SJCRH30 (cell line): ENCODE measurements around the gene GRHL3. TPM values are rescaled to one million over a fixed set of nuclear protein-coding genes. Genes with fewer than 3 reads are reported as not detected.
"Not testable (repeated sequence)": the region's sequence is repeated elsewhere in the genome, so short reads cannot be mapped to it uniquely, and the experiment has no call there.

Source experiments
- DNase-seq, 2 experiments: peaks; one replicate each; pipeline ENCODE4 v3.0.0-alpha.2; 2015 to 2020
- H3K27ac ChIP-seq: fragments of 250-450 bp; sonication (Bioruptor Pico); 2 replicates; pipeline ENCODE4 v1.5.1; 2020; ENCODE audit warnings: mild to moderate bottlenecking, moderate library complexity
- H3K27me3 ChIP-seq: fragments of 250-450 bp; sonication (Bioruptor Pico); 2 replicates; pipeline ENCODE4 v1.5.1; 2020; ENCODE audit warnings: mild to moderate bottlenecking, moderate library complexity
- H3K36me3 ChIP-seq: fragments of 250-450 bp; sonication (Bioruptor Pico); 2 replicates; pipeline ENCODE4 v1.5.1; 2020; ENCODE audit warnings: mild to moderate bottlenecking, moderate library complexity
- H3K4me1 ChIP-seq: fragments of 250-450 bp; sonication (Bioruptor Pico); 2 replicates; pipeline ENCODE4 v1.5.1; 2020; ENCODE audit warnings: mild to moderate bottlenecking, moderate library complexity
- H3K4me3 ChIP-seq: fragments of 250-450 bp; sonication (Bioruptor Pico); 2 replicates; pipeline ENCODE4 v1.5.1; 2020; ENCODE audit warnings: mild to moderate bottlenecking, moderate library complexity
- H3K9me3 ChIP-seq: fragments of 250-450 bp; sonication (Bioruptor Pico); replicated peaks from 2 replicates; pipeline ENCODE4 v1.5.1; 2020; ENCODE audit warnings: mild to moderate bottlenecking, moderate library complexity
- total RNA-seq: library from RNA; depleted of rRNA; stranded (reverse); fragments of >200 nt; shearing (Covaris generic); gene quantifications from 2 replicates; pipeline ENCODE4 v1.2.3, GENCODE V29; 2014; rRNA removed

The GRHL3 gene
- not detected in 2 replicates for total RNA-seq

DNA sequence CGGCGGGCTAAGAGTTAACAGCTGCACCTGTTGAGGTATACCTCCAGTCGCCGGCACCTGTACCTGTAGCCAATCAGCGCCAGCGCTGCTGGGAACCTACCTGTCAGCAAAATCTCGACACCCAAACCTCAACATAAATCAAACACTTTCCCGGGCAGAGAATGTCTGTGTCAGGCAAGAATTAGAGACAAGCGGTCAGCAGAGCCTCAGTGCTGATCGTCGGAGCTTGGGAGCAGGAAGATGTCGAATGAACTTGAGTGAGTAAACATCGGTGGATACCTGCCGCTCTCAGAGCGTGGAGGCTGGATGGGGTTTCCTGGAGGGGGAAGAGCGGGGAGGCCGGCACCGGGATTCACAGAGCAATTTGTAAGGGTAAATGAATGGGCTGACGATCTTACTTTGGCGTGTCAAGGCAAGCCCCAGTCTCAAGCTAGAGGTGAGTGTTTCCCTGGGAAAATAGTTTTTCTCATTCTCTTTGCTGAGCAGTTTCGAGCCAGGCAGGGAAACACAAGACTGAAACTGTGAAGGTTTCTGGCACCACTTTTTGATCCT lies at the start of gene GRHL3:
Gene GRHL3 (plus strand): TSS at position 46 of the 552 bp plus-strand sequence. CDS start 195 bp downstream, at position 241.
- Histone ChIP-seq H3K36me3 (no peaks in the 10 kb centered on the region), H3K27ac (no peak within 1 kb of the TSS), H3K9me3 (no peaks in the 10 kb centered on the region), H3K4me3 (no peak within 1 kb of the TSS), H3K4me1 (0 out of 2 replicates have a peak, but pooled peaks cover 7% of the 10 kb centered on the region), H3K27me3 (peaks cover 36% of the 10 kb centered on the region)
- DNase-seq = no peak

DNA sequence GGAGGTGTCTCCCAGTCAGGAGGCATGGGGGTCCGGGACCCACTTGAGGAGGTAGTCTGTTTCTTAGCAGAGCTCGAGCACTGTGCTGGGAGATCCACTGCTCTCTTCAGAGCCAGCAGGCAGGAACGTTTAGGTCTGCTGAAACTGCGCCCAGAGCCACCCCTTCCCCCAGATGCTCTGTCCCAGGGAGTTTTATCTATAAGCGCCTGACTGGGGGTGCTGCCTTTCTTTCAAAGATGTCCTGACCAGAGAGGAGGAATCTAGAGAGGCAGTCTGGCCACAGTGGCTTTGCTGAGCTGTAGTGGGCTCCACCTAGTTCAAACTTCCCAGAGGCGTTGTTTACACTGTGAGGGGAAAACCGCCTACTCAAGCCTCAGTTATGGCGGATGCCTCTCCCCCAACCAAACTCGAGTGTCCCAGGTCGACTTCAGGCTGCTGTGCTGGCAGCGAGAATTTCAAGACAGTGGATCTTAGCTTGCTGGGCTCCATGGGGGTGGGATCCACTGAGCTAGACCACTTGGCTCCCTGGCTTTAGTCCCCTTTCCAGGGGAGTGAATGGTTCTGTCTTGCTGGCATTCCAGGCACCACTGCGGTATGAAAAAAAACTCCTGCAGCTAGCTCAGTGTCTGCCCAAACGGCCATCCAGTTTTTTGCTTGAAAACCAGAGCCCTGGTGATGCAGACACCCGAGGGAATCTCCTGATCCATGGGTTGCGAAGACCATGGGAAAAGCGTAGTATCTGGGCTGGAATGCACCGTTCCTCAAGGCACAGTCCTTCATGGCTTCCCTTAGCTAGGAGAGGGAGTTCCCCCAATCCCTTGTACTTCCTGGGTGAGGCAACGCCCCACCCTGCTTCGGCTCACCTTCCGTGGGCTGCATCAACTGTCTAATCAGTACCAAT lies 44.7 kb upstream of the GRHL3 start:
- DNase-seq, H3K27me3 ChIP-seq, H3K9me3 ChIP-seq, H3K4me1 ChIP-seq, H3K27ac ChIP-seq, H3K36me3 ChIP-seq, H3K4me3 ChIP-seq: not testable (repeated sequence)

DNA sequence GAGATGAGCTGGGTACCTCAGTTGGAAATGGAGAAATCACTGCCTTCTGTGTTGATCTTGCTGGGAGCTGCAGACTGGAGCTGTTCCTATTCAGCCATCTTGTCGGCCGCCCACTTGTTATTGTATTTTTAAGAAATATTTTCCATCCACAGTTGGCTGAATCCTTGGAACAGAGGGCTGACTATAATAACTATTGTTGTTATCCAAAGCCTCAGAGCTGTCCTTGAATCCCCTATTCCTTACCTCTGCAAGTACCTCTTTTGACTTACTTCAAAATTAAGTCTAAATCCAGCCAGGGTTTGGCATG lies 44.1 kb upstream of the GRHL3 start:
- Histone ChIP-seq H3K36me3 (no peaks in the 10 kb centered on the region), H3K27me3 (no peaks in the 10 kb centered on the region)
- DNase-seq = no peak

DNA sequence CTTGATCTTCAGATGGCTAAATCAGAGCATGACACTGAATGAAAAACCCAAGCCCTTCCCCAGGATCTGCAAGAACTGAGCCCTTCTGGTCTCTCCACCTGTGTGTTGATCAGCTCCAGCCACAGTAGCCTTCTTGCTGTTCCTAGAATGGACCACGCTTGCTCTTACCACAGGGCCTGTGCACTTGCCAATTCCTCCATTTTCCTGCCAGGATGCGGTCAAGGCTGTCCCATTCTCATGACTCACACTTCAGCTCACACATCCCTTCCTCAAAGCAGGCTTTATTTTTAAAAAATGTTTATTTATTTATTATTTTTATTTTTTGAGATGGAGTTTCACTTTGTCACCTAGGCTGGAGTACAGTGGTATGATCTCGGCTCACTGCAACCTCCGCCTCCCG lies 43.6 kb upstream of the GRHL3 start:
- Histone ChIP-seq H3K27ac (no peak overlapping the region), H3K27me3 (no peaks in the 10 kb centered on the region), H3K4me3 (no peak overlapping the region), H3K36me3 (no peaks in the 10 kb centered on the region), H3K4me1 (no peaks in the 10 kb centered on the region), H3K9me3 (no peaks in the 10 kb centered on the region)
- DNase-seq = no peak

More for the DNA sequence above, 44.1 kb upstream of the GRHL3 start:
- H3K4me1 ChIP-seq = no peaks in the 10 kb centered on the region
- H3K27ac ChIP-seq = no peak overlapping the region
- H3K4me3 ChIP-seq = no peak overlapping the region
- no peaks in the 10 kb centered on the region for H3K9me3 ChIP-seq

DNA sequence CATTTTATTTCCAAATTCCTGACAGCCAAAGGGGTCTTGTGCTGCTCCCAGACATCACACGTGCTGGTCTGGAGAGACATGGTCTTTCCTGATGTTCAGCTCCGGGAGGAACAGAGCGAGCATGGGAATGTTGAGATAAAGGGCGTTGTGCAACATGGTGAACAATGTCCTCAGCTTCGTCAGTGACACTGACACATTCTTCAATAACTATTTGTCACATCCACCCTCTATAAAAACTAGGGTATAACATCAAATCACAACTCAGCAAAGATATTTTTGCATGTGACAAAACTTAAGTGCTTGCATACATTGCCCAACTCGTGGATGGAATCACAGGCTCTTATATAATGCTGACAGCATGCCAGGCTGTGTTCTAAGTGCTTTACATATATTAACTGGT lies 42.4 kb upstream of the GRHL3 start:
- H3K27me3 ChIP-seq = no peaks in the 10 kb centered on the region
- no peak overlapping the region for H3K27ac ChIP-seq
- no peaks in the 10 kb centered on the region for H3K9me3 ChIP-seq
- no peak for DNase-seq
- H3K4me1 ChIP-seq = no peaks in the 10 kb centered on the region
- H3K36me3 ChIP-seq = no peaks in the 10 kb centered on the region
- H3K4me3 ChIP-seq = no peak overlapping the region

DNA sequence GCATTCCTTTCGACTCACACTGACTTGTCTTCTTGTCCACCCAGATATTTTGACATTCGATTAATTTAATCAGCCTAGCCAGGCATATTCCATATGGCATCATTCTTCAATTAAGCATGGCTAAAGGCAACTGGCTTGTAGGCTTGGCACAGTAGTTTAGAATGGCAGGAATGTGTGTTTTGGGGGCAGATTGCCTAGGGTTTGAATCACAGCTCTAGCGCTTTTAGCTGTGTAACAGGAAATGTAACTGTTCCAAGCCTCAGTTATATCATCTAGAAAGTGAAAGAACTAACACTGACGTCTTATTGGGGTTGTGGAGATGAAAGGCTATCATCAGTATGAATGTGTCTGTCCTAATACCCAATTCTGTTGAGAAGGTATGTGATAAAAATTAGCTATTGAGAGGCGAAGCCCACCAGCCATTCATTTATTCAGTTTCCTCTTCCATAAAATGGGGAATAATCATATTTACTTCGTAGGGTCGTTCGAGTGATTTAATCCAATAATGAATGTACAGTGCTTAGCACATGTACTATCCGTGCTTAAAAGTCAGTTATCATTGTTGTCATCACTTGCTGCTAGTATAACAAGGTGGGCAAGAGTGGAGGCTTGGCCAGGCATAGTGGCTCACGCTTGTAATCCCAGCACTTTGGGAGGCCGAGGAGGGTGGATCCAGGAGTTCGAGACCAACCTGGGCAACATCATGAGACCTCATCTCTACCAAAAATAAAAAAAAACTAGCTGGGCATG lies 41.6 kb upstream of the GRHL3 start:
- no peak overlapping the region for H3K27ac ChIP-seq
- no peak overlapping the region for H3K4me3 ChIP-seq
- no peaks in the 10 kb centered on the region for H3K9me3 ChIP-seq
- H3K4me1 ChIP-seq = no peaks in the 10 kb centered on the region
- no peak for DNase-seq
- H3K27me3 ChIP-seq = no peaks in the 10 kb centered on the region
- H3K36me3 ChIP-seq = no peaks in the 10 kb centered on the region

DNA sequence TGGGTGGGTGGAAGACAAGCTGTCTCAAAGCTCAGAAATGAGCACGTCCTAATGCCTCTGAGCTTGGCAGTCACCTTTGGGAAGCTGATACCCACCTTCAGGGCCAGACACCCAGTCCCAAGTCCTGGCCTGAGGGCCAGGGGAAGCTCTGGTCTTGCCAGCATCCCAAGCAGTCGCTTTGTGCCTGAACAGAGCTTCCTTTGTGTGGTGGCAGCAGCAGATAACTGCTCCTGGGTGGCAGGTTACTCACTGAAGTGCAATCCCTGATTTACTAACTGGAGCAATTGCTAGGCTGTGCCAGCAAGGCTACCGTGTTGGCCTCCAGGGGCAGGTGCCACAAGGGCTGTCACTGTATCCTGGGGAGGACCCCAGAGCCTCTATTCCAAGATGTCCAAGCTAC lies 40.4 kb upstream of the GRHL3 start:
- H3K36me3 ChIP-seq = no peaks in the 10 kb centered on the region
- no peak for DNase-seq
- no peaks in the 10 kb centered on the region for H3K9me3 ChIP-seq
- no peak overlapping the region for H3K27ac ChIP-seq
- no peaks in the 10 kb centered on the region for H3K27me3 ChIP-seq
- no peak overlapping the region for H3K4me3 ChIP-seq
- H3K4me1 ChIP-seq = no peaks in the 10 kb centered on the region

DNA sequence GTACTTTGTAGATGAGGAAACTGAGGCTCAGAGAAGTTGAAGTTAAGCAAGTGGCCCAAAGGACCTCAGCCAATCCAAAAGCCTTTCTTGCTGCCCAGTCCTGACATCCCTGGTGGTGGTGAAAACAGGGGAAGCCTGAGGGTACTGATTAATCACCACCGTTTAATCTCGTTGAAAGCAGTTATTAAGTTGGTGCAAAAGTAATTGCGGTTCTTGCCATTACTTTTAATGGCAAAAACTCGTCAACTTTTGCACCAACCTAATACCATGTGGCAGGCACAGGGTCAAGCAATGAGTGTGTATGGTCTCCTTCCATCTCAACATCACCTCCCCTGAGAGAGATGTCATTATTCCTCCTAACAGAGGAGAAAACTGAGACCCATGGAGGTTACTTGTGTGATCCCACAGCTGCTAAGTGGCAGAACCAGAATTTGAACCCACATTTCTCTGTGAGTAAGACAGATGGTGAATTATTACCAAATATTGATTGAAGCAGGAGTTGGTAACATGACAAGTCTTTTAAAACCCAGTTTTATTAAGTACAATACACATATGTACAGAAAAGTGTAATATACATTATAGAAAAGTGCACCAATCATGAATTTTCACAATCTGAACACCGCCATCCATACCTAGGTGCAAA lies 39.4 kb upstream of the GRHL3 start:
- no peak for DNase-seq
- Histone ChIP-seq H3K9me3 (no peaks in the 10 kb centered on the region), H3K36me3 (no peaks in the 10 kb centered on the region), H3K4me1 (no peaks in the 10 kb centered on the region), H3K27me3 (no peaks in the 10 kb centered on the region), H3K27ac (no peak overlapping the region), H3K4me3 (no peak overlapping the region)

DNA sequence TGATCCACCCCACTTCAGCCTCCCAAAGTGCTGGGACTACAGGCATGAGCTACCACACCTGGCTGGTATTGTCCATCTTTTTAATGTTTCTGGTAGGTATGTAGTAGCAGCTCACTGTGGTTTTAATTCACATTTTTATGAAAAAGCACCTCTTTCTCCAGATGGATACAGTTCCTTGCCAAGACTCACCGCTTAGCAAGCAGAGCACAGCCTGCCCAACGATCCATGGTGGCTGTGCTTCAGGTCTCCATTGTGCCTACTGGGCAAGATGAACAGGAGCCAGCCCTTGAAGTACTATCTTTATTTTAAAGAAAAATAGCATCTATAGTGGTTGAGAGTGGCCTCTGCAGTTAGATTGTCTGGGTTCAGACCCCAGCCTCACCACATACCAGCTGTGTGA lies 37.6 kb upstream of the GRHL3 start:
- DNase-seq = no peak
- Histone ChIP-seq H3K36me3 (no peaks in the 10 kb centered on the region), H3K4me3 (no peak overlapping the region), H3K27ac (no peak overlapping the region), H3K4me1 (no peaks in the 10 kb centered on the region), H3K27me3 (no peaks in the 10 kb centered on the region), H3K9me3 (no peaks in the 10 kb centered on the region)

DNA sequence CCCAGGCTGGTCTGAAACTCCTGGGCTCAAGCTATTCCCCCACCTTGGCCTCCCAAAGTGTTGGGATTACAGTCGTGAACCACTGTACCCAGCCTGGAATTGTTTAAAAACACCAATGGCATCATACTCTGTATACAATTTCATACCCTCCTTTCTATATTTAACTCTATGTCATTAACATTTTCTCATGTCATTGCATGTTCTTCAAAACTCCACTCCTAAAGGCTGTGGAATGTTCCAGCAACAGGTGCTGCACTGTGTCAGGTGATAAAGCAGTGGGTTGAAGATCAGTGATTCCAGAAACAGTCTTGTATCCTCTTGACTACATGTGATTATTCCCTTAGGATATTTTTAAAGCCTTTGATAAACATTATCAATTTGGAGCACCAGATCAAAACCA lies 36.7 kb upstream of the GRHL3 start:
- Histone ChIP-seq H3K27ac (no peak overlapping the region), H3K36me3 (no peaks in the 10 kb centered on the region), H3K4me1 (no peaks in the 10 kb centered on the region), H3K9me3 (no peaks in the 10 kb centered on the region), H3K27me3 (no peaks in the 10 kb centered on the region), H3K4me3 (no peak overlapping the region)
- no peak for DNase-seq

DNA sequence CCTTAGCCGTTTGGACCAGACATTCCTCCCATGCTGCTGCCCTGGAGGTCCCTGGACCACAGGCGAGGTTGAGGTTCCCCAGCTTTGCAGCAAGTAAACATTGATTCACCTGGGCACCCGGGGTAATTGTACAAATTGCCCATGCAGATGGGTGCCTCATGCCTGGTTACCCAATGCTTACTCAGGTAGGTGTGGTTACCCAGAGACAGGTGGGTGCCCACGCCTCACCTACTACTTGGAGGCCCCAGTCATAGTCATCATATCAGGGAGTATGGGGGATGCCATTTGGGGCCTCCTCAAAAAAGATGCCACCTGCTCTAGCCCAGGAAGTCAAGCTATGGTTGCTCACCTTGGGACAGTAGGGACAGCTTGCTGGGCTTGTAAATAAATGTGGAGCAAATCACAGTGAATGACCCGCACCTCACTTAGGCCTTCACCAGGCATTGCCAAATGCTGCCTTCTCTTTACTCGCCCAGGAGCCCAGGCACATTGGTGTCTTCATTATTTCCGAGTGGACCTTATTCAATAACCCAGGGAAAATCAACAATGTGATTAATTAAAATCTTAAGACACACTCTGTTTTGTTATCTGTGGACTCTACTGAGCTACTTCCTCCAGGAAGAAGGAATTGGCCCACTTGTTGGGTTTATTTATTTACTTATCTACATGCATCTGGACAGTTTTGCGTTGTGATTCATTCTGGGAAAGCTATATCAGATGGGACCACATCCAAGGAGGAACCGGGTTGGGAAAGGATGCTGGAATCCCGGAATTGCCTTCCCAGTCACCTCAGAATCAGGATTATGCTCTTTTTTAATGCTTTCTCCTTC lies 35.6 kb upstream of the GRHL3 start:
- no peaks in the 10 kb centered on the region for H3K9me3 ChIP-seq
- DNase-seq = no peak
- H3K36me3 ChIP-seq = no peaks in the 10 kb centered on the region
- no peaks in the 10 kb centered on the region for H3K4me1 ChIP-seq
- H3K4me3 ChIP-seq = no peak overlapping the region
- no peaks in the 10 kb centered on the region for H3K27me3 ChIP-seq
- H3K27ac ChIP-seq = no peak overlapping the region

DNA sequence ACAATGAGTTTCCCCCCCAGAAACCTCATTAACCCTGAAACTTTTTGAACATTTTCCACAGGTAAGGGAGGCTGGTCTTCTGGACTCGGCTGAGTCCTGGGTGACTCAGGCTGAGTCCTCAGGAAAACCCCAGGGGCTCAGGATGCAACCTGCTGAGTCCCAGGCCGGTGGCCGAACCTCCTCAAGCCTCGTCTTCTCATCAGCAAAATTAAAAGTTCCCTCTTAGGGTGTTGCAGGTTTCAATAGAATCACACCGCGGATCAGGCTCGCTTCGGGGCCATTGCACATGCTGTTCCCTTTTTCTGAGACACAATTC lies 35.0 kb upstream of the GRHL3 start:
- Histone ChIP-seq H3K27me3 (no peaks in the 10 kb centered on the region; the same call in 1 of the 2 replicates), H3K36me3 (no peaks in the 10 kb centered on the region), H3K9me3 (no peaks in the 10 kb centered on the region), H3K4me1 (no peaks in the 10 kb centered on the region), H3K27ac (no peak overlapping the region), H3K4me3 (no peak overlapping the region)
- no peak for DNase-seq

DNA sequence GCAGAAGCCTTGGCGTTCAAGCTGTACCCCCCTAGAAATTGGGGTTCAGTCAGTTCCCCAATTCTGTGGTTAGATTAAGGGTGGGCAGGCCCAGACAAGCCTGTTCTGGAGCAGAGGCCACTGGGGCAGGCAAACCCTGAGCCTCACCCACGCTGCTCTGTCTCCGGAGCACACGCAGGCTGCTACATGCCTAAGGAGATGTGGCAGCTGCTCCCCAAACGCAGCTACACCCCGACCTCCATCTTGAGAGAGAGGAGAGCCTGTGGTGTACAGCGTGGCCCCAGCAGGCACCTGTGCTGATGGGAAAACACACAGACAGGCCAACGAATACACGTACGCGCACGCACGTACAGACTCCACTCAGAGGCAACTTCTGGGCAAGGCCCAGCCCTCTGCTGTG lies 33.9 kb upstream of the GRHL3 start:
- H3K4me3 ChIP-seq = no peak overlapping the region
- no peaks in the 10 kb centered on the region for H3K9me3 ChIP-seq
- no peak for DNase-seq
- no peaks in the 10 kb centered on the region; the same call in 1 of the 2 replicates for H3K27me3 ChIP-seq
- no peaks in the 10 kb centered on the region for H3K36me3 ChIP-seq
- no peak overlapping the region for H3K27ac ChIP-seq
- peaks cover 4% of the 10 kb centered on the region; the same call in 1 of the 2 replicates for H3K4me1 ChIP-seq

DNA sequence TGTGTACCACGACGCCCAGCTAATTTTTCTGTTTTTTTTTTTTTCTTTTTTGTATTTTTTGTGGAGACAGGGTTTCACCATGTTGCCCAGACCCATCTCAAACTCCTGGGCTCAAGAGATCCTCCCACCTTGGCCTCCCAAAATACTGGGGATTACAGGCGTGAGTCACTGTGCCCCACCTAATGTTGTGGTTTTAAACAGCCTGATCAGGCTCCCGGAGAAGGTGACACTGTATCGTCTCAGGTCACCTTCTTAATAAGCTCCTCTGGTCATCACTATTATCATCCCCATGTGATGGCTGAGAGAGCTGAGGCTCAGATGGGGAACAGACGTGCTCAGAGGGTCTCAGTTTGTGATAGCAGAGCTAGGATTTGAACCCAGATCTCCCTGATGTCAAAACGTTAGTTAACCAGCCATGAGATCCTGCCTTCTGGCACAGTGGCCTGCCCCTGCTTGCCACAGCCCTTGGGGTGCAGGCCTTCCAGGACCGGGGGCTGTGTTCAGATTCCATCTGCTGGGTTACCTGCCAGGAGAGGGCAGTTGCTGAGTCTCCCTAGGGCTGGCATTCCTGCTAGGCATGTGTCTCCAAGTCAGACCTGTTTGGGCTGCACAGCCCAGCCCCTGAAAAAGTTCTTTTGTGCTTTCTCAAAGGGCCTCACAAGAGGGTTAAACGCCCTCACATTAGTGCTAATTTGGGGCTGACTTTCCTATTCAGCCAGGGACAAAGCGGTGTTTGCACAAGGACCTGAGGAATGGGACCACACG lies 32.7 kb upstream of the GRHL3 start:
- H3K27me3 ChIP-seq = peaks cover 7% of the 10 kb centered on the region
- H3K36me3 ChIP-seq = no peaks in the 10 kb centered on the region
- no peak overlapping the region for H3K4me3 ChIP-seq
- H3K9me3 ChIP-seq = no peaks in the 10 kb centered on the region
- H3K27ac ChIP-seq = no peak overlapping the region
- DNase-seq = no peak
- peaks cover 4% of the 10 kb centered on the region; the same call in 1 of the 2 replicates for H3K4me1 ChIP-seq
